PFSK-1 (cell line): ENCODE data around the gene ZFAND3.

Experiments used
- POLR2AphosphoS5 ChIP-seq: IDR thresholded peaks from 2 replicates; pipeline ENCODE4 v1.6.1; 2012; ENCODE audit warnings: low read depth, mild to moderate bottlenecking, control low read depth, low read length, moderate library complexity
- SIN3A ChIP-seq: IDR thresholded peaks from 2 replicates; pipeline ENCODE4 v1.6.1; 2012; ENCODE audit warnings: mild to moderate bottlenecking, low read length, moderate library complexity, borderline replicate concordance; ENCODE audit not compliant: insufficient read depth
- TAF1 ChIP-seq: IDR thresholded peaks from 2 replicates; pipeline ENCODE4 v1.6.1; 2012; ENCODE audit warnings: low read length, control low read depth, borderline replicate concordance; ENCODE audit not compliant: insufficient read depth
- TF ChIP-seq, protein P1 (sequence below), 2 experiments: IDR thresholded peaks; 2 replicates each; pipeline versions ENCODE4 v1.6.1 to v1.8.0; 2011 to 2012; ENCODE audit warnings: low read depth in 2 of 2, low read length in 2 of 2, control low read depth in 1 of 2, inconsistent platforms in 1 of 2, mild to moderate bottlenecking in 1 of 2, moderate library complexity in 1 of 2; ENCODE audit not compliant: insufficient read depth in 1 of 2

DNA sequence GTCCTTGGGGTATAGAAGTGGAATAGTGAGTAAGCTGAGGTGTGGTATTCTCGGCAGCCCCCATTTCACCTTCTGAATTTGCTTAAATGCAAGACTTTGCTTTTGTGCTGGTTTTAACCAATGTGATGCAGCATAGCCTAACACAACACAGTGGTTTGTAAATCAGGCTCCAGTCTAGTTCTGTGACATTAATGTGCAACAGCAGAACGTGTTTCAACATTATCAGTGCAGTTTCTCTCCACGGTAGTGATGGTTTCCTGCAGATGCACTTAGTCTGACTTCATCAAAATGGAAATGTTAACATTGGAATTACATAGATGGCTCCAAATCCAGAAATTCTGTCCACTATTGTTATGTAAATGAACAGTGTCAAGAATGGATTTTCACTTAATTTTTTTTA lies 139.5 kb downstream of the ZFAND3 start:
- TF ChIP-seq SIN3A: no peak
- TF ChIP-seq POLR2AphosphoS5: no peak
- TF ChIP-seq, protein P1, sequence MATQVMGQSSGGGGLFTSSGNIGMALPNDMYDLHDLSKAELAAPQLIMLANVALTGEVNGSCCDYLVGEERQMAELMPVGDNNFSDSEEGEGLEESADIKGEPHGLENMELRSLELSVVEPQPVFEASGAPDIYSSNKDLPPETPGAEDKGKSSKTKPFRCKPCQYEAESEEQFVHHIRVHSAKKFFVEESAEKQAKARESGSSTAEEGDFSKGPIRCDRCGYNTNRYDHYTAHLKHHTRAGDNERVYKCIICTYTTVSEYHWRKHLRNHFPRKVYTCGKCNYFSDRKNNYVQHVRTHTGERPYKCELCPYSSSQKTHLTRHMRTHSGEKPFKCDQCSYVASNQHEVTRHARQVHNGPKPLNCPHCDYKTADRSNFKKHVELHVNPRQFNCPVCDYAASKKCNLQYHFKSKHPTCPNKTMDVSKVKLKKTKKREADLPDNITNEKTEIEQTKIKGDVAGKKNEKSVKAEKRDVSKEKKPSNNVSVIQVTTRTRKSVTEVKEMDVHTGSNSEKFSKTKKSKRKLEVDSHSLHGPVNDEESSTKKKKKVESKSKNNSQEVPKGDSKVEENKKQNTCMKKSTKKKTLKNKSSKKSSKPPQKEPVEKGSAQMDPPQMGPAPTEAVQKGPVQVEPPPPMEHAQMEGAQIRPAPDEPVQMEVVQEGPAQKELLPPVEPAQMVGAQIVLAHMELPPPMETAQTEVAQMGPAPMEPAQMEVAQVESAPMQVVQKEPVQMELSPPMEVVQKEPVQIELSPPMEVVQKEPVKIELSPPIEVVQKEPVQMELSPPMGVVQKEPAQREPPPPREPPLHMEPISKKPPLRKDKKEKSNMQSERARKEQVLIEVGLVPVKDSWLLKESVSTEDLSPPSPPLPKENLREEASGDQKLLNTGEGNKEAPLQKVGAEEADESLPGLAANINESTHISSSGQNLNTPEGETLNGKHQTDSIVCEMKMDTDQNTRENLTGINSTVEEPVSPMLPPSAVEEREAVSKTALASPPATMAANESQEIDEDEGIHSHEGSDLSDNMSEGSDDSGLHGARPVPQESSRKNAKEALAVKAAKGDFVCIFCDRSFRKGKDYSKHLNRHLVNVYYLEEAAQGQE (IDR thresholded peaks at IDR 0.05; ENCODE audit: insufficient read depth in 1 of 2, low read depth in 2 of 2, low read length in 2 of 2): no peak
- no peak for TF ChIP-seq TAF1
